ENCODE measurements around the gene MYO7B. TPM values are rescaled to one million over a fixed set of nuclear protein-coding genes. Genes with fewer than 3 reads are reported as not detected.

Gene MYO7B
- total and polyA plus RNA-seq, 9 of the 15 experiments (the other 6 are each of a cell fraction or from before 2014, with no cell fraction given): 0.08 TPM; not detected in 8

DNA sequence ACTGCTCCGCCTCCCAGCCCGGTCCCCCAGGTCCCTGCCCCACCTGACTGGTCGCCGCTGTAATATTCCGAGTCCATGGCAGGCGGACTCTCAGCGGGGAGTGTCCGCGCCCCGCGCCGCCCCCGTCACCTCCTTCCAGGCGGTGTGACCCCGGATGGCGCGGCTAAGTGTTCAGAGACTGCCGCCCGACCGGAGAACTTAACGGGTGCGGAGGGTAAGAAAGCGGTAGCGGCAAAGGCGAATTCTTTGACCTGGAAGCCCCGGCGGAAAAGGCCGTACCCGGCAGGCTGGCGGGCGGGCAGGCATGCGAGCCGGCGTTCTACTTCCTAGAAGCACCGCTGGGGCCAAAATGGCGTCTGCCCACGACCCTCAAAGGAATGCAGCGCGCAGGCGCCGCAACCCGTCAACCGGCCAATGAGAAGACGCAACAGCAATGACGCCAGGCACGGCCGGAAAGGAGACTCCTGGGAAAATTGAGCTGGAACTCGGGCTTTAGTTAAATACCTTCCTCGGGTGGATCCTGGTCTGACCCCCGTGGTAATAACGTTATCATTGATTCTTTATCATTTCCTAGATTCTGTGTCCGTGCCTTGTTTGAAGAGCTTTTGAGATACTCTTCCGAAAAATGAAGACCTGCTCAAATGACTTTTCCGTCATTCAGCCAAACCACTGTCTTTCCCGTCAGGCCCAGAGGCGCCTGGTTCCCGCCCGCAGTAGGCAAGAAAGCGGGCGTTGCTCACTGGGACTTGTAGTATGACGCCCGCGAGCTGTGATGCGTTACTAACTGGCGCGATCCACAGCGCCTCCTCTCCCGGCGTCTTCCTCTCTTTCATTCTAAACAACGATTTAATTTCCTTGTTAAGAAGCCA lies 9.1 kb upstream of the MYO7B start, which contains the start of gene IWS1 (continued):
- peak; percentile 79 for TF ChIP-seq ZNF143 (CRISPR knock-in tag; IDR thresholded peaks at IDR 0.05)
- TF ChIP-seq STAT5A (IDR thresholded peaks at IDR 0.05; ENCODE audit: borderline replicate concordance, low read length): no peak
- no peak; the same call in 1 of the 2 replicates for TF ChIP-seq SRSF3 (IDR thresholded peaks at IDR 0.05; ENCODE audit: insufficient read depth, low read length)
- TF ChIP-seq ESRRA (IDR thresholded peaks at IDR 0.05; ENCODE audit: borderline replicate concordance, low read depth): no peak
- TF ChIP-seq KAT8 (IDR thresholded peaks at IDR 0.05; ENCODE audit: low read depth): no peak
- TF ChIP-seq ZNF408 (CRISPR knock-in tag; IDR thresholded peaks at IDR 0.05; ENCODE audit: low read depth): no peak
- TF ChIP-seq MBD2 (IDR thresholded peaks at IDR 0.05; ENCODE audit: borderline replicate concordance, low read depth): peak; percentile 83
- no peak; the same call in 1 of the 2 replicates for TF ChIP-seq DNMT1 (IDR thresholded peaks at IDR 0.05)
- TF ChIP-seq JUND (IDR thresholded peaks at IDR 0.05; ENCODE audit: borderline replicate concordance, low read depth, low read length): no peak; the same call in 1 of the 2 replicates
- TF ChIP-seq JUND (tag; IDR thresholded peaks at IDR 0.05; ENCODE audit: borderline replicate concordance, low read depth, low read length): no peak; the same call in 2 of the 3 replicates
- TF ChIP-seq MAZ (CRISPR knock-in tag; conservative IDR thresholded peaks at IDR 0.05 in 1 of 2, IDR thresholded peaks at IDR 0.05 in 1 of 2): 0 out of 4 replicates have a peak, but pooled peaks of 1 of the 2 experiments have one; percentile 11
- TF ChIP-seq MAFG (tag; conservative IDR thresholded peaks at IDR 0.05): no peak
- no peak for TF ChIP-seq EWSR1 (IDR thresholded peaks at IDR 0.05; ENCODE audit: borderline replicate concordance, low read depth, partially characterized antibody)
- TF ChIP-seq, protein P1, sequence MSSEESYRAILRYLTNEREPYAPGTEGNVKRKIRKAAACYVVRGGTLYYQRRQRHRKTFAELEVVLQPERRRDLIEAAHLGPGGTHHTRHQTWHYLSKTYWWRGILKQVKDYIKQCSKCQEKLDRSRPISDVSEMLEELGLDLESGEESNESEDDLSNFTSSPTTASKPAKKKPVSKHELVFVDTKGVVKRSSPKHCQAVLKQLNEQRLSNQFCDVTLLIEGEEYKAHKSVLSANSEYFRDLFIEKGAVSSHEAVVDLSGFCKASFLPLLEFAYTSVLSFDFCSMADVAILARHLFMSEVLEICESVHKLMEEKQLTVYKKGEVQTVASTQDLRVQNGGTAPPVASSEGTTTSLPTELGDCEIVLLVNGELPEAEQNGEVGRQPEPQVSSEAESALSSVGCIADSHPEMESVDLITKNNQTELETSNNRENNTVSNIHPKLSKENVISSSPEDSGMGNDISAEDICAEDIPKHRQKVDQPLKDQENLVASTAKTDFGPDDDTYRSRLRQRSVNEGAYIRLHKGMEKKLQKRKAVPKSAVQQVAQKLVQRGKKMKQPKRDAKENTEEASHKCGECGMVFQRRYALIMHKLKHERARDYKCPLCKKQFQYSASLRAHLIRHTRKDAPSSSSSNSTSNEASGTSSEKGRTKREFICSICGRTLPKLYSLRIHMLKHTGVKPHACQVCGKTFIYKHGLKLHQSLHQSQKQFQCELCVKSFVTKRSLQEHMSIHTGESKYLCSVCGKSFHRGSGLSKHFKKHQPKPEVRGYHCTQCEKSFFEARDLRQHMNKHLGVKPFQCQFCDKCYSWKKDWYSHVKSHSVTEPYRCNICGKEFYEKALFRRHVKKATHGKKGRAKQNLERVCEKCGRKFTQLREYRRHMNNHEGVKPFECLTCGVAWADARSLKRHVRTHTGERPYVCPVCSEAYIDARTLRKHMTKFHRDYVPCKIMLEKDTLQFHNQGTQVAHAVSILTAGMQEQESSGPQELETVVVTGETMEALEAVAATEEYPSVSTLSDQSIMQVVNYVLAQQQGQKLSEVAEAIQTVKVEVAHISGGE (CRISPR knock-in tag; IDR thresholded peaks at IDR 0.05): peak in 1 of 3 experiments; percentile 22; a peak in 1 of 6 replicates
- TF ChIP-seq FOXK1 (CRISPR knock-in tag; IDR thresholded peaks at IDR 0.05; ENCODE audit: borderline replicate concordance): no peak
- peak; percentile 7 for TF ChIP-seq ASH1L (IDR thresholded peaks at IDR 0.05; ENCODE audit: borderline replicate concordance, low read depth, partially characterized antibody)
- TF ChIP-seq NFE2L1 (tag; IDR thresholded peaks at IDR 0.05; ENCODE audit: borderline replicate concordance, low read depth): no peak
- no peak for TF ChIP-seq NCOA2 (IDR thresholded peaks at IDR 0.05; ENCODE audit: partially characterized antibody in 2 of 2)
- no peak for TF ChIP-seq MEF2A (IDR thresholded peaks at IDR 0.05; ENCODE audit: control insufficient read depth, low read depth, low read length)
- no peak for TF ChIP-seq ZNF436 (CRISPR knock-in tag; IDR thresholded peaks at IDR 0.05)
- TF ChIP-seq, protein P2, sequence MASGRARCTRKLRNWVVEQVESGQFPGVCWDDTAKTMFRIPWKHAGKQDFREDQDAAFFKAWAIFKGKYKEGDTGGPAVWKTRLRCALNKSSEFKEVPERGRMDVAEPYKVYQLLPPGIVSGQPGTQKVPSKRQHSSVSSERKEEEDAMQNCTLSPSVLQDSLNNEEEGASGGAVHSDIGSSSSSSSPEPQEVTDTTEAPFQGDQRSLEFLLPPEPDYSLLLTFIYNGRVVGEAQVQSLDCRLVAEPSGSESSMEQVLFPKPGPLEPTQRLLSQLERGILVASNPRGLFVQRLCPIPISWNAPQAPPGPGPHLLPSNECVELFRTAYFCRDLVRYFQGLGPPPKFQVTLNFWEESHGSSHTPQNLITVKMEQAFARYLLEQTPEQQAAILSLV (tag; IDR thresholded peaks at IDR 0.05): no peak
- TF ChIP-seq CSDE1 (IDR thresholded peaks at IDR 0.05): no peak; a peak in 1 of 4 replicates
- TF ChIP-seq SAFB (IDR thresholded peaks at IDR 0.05; ENCODE audit: borderline replicate concordance, low read depth, low read length): 0 out of 2 replicates have a peak, but pooled peaks have one; percentile 11

All from K562 (cell line).